Measurements from ENCODE around the gene CYSLTR2.
A peak's percentile ranks its signal among the peaks of the same experiment; 100 is the strongest.

Gene CYSLTR2

DNA sequence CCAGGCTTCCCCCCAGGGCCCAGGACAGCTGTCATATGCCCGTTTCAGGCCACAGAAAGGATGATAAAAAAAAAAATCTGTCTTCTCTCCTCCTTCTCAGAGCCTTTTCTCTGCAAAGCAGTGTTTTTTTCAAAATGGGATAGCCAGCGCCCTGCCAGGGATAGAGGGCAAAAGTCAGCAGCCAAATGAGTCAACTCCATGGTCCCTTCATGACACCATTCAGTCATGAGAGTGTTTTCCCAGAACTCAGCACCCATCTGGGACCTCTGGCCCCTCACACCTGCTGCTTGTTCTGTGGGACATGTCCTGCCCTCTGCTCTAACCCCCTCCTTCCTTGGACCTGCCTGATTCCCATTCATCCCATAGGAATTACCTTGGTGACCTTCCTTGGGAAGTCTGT lies 95.0 kb downstream of the CYSLTR2 start:
- Histone ChIP-seq H2AFZ (ENCODE audit: low read length) (no peak overlapping the region), H3K9ac (ENCODE audit: low read length) (no peak overlapping the region), H3F3A (ENCODE audit: insufficient read depth, low read length) (no peaks in the 10 kb centered on the region), H3K27me3 (ENCODE audit: insufficient read depth, low read length) (no peaks in the 10 kb centered on the region), H3K27ac (ENCODE audit: low read depth, low read length, poor library complexity, severe bottlenecking) (no peak overlapping the region), H3K4me2 (ENCODE audit: low read length) (no peak overlapping the region), H3K36me3 (ENCODE audit: insufficient read depth, low read length) (no peaks in the 10 kb centered on the region), H4K20me1 (ENCODE audit: insufficient read depth, low read length) (no peaks in the 10 kb centered on the region), H3K9me2 (ENCODE audit: low read depth, low read length) (no peaks in the 10 kb centered on the region), H3K79me2 (ENCODE audit: insufficient read depth, low read length) (no peaks in the 10 kb centered on the region), H3K4me1 (ENCODE audit: insufficient read depth, low read length, severe bottlenecking) (no peaks in the 10 kb centered on the region), H3K9me3 (ENCODE audit: low read length) (no peaks in the 10 kb centered on the region), H3K4me3 (ENCODE audit: low read depth, low read length, poor library complexity, severe bottlenecking) (no peak overlapping the region)
- no peak for TF ChIP-seq EZH2 (IDR thresholded peaks at IDR 0.05; ENCODE audit: borderline replicate concordance, low read length)
- TF ChIP-seq, protein P1, sequence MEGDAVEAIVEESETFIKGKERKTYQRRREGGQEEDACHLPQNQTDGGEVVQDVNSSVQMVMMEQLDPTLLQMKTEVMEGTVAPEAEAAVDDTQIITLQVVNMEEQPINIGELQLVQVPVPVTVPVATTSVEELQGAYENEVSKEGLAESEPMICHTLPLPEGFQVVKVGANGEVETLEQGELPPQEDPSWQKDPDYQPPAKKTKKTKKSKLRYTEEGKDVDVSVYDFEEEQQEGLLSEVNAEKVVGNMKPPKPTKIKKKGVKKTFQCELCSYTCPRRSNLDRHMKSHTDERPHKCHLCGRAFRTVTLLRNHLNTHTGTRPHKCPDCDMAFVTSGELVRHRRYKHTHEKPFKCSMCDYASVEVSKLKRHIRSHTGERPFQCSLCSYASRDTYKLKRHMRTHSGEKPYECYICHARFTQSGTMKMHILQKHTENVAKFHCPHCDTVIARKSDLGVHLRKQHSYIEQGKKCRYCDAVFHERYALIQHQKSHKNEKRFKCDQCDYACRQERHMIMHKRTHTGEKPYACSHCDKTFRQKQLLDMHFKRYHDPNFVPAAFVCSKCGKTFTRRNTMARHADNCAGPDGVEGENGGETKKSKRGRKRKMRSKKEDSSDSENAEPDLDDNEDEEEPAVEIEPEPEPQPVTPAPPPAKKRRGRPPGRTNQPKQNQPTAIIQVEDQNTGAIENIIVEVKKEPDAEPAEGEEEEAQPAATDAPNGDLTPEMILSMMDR (IDR thresholded peaks at IDR 0.05; ENCODE audit: low read length), result no peak

DNA sequence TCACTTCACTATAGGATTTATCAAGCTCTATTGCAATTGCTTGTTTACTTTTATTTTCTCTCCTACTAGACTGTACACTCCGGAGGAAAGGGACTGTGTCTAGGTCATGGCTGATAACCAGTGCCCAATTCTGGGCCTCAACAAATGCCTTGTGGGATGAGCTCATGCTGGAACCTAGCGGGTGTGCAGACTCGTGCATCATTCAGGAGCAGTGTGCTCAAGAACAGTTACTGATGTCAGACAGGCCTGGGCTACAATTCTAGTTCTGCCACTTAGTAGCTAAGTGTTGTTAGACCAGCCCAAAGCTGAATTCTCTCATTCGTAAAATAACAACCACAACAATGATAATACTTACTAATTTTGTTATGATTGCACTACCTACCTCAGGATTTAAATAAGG lies 95.4 kb downstream of the CYSLTR2 start:
- H3K4me3 ChIP-seq (ENCODE audit: low read depth, low read length, poor library complexity, severe bottlenecking), result no peak overlapping the region

DNA sequence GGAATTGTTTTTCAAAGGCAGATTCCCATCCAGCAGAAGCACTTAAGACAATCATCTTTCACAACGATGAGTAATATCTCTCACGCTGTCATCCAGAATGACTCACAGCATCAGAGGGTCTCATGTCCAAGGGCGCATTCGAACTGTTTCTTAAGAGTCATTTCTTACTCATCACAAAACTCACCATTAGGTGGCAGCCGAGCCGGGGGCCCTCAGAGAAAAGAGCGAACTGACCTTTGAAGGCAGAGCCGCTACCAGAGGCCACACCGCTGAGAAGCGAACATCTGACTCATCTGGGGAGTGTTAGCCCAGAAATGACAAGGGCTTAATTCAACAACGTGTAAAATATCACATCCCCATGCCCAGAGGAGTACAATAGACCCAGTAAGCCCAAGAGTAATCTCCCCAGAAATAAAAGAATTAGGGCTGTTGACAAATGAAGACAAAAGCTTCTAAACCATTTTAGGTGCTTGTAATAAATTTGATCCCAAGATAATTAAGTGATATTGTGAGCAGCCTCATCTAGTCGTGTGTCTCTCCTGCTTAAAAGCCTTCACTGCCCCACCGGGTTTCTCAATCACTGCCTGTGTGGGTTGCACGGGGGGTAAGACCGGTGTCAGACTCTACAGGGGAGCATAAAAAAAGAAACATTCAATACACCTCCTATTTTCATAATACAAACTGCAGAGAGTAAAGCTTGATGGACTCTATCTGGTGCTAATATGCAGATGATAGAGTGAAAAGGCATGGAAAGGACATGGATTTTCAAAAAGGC lies 96.2 kb downstream of the CYSLTR2 start:
- no peak overlapping the region for H3K27ac ChIP-seq (ENCODE audit: low read depth, low read length, poor library complexity, severe bottlenecking)
- TF ChIP-seq EZH2 (IDR thresholded peaks at IDR 0.05; ENCODE audit: borderline replicate concordance, low read length), result no peak
- TF ChIP-seq, protein P1 (IDR thresholded peaks at IDR 0.05; ENCODE audit: low read length), result peak; percentile 70
- no peaks in the 10 kb centered on the region for H3K79me2 ChIP-seq (ENCODE audit: insufficient read depth, low read length)
- no peaks in the 10 kb centered on the region for H3K9me2 ChIP-seq (ENCODE audit: low read depth, low read length)
- H2AFZ ChIP-seq (ENCODE audit: low read length), result no peak overlapping the region
- H3K9ac ChIP-seq (ENCODE audit: low read length), result no peak overlapping the region
- no peaks in the 10 kb centered on the region for H3K36me3 ChIP-seq (ENCODE audit: insufficient read depth, low read length)
- H3K9me3 ChIP-seq (ENCODE audit: low read length), result no peaks in the 10 kb centered on the region
- no peak overlapping the region for H3K4me3 ChIP-seq (ENCODE audit: low read depth, low read length, poor library complexity, severe bottlenecking)
- no peaks in the 10 kb centered on the region for H3K27me3 ChIP-seq (ENCODE audit: insufficient read depth, low read length)
- no peak overlapping the region for H3K4me2 ChIP-seq (ENCODE audit: low read length)
- H4K20me1 ChIP-seq (ENCODE audit: insufficient read depth, low read length), result no peaks in the 10 kb centered on the region
- no peaks in the 10 kb centered on the region for H3K4me1 ChIP-seq (ENCODE audit: insufficient read depth, low read length, severe bottlenecking)
- H3F3A ChIP-seq (ENCODE audit: insufficient read depth, low read length), result no peaks in the 10 kb centered on the region

More for the DNA sequence above, 95.4 kb downstream of the CYSLTR2 start:
- no peaks in the 10 kb centered on the region for H3K9me3 ChIP-seq (ENCODE audit: low read length)
- H3K27ac ChIP-seq (ENCODE audit: low read depth, low read length, poor library complexity, severe bottlenecking), result no peak overlapping the region
- no peaks in the 10 kb centered on the region for H3K36me3 ChIP-seq (ENCODE audit: insufficient read depth, low read length)
- no peaks in the 10 kb centered on the region for H4K20me1 ChIP-seq (ENCODE audit: insufficient read depth, low read length)
- H3K4me2 ChIP-seq (ENCODE audit: low read length), result no peak overlapping the region
- H3F3A ChIP-seq (ENCODE audit: insufficient read depth, low read length), result no peaks in the 10 kb centered on the region
- H3K9ac ChIP-seq (ENCODE audit: low read length), result no peak overlapping the region
- no peaks in the 10 kb centered on the region for H3K4me1 ChIP-seq (ENCODE audit: insufficient read depth, low read length, severe bottlenecking)
- no peak for TF ChIP-seq EZH2 (IDR thresholded peaks at IDR 0.05; ENCODE audit: borderline replicate concordance, low read length)
- TF ChIP-seq, protein P1 (IDR thresholded peaks at IDR 0.05; ENCODE audit: low read length), result no peak
- no peaks in the 10 kb centered on the region for H3K9me2 ChIP-seq (ENCODE audit: low read depth, low read length)
- no peaks in the 10 kb centered on the region for H3K27me3 ChIP-seq (ENCODE audit: insufficient read depth, low read length)
- H2AFZ ChIP-seq (ENCODE audit: low read length), result no peak overlapping the region
- no peaks in the 10 kb centered on the region for H3K79me2 ChIP-seq (ENCODE audit: insufficient read depth, low read length)
